Activated CD4-positive, alpha-beta T cell treated with anti-CD3 and anti-CD28 coated beads, Interleukin-2, amount 10 ng/mL, durations not matched to agents 24 days and 14 days (primary cell): ENCODE data around the gene KAT6B. TPM values are rescaled to one million over a fixed set of nuclear protein-coding genes. Genes with fewer than 3 reads are reported as not detected.

Source experiments
- DNase-seq: peaks from one replicate; pipeline ENCODE4 v3.0.0; 2022
- H3K27ac Mint-ChIP-seq: one replicate; pipeline ENCODE4 v1.8.0; 2022; ENCODE audit warnings: mild to moderate bottlenecking, mixed read lengths
- H3K27me3 Mint-ChIP-seq: one replicate; pipeline ENCODE4 v1.8.0; 2022; ENCODE audit warnings: mixed read lengths
- H3K36me3 Mint-ChIP-seq: one replicate; pipeline ENCODE4 v1.8.0; 2022; ENCODE audit warnings: low read depth, mild to moderate bottlenecking, mixed read lengths
- H3K4me1 Mint-ChIP-seq: one replicate; pipeline ENCODE4 v1.8.0; 2021; ENCODE audit warnings: mixed read lengths
- H3K4me3 Mint-ChIP-seq: one replicate; pipeline ENCODE4 v1.8.0; 2022; ENCODE audit warnings: mild to moderate bottlenecking, moderate library complexity, mixed read lengths
- H3K9me3 Mint-ChIP-seq: one replicate; pipeline ENCODE4 v1.8.0; 2021; ENCODE audit warnings: mixed read lengths
- intact Hi-C: fragments of 100-400 bp; cut with micrococcal nuclease; formaldehyde crosslinking; loops from one replicate; pipeline ENCODE4 v1.15.1; 2023
- total RNA-seq: library from RNA; stranded (reverse); gene quantifications from 2 replicates; pipeline ENCODE4 v1.2.3, GENCODE V29; 2022

The KAT6B gene
- total RNA-seq, 1 donor from 2014 or later = 21.7 TPM

DNA sequence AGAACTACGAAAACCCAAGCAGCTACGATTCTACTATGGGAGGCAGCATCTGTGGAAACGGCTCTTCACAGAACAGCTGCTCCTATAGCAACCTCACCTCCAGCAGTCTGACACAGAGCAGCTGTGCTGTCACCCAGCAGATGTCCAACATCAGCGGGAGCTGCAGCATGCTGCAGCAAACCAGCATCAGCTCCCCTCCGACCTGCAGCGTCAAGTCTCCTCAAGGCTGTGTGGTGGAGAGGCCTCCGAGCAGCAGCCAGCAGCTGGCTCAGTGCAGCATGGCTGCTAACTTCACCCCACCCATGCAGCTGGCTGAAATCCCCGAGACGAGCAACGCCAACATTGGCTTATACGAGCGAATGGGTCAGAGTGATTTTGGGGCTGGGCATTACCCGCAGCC lies 203.5 kb downstream of the KAT6B start:
- H3K9me3 Mint-ChIP-seq = peaks cover 9% of the 10 kb centered on the region
- no peak overlapping the region for H3K4me3 Mint-ChIP-seq
- intact Hi-C loops = no loop called here
- H3K4me1 Mint-ChIP-seq = peaks cover 18% of the 10 kb centered on the region
- H3K27me3 Mint-ChIP-seq = no peaks in the 10 kb centered on the region
- H3K36me3 Mint-ChIP-seq = peaks cover 35% of the 10 kb centered on the region
- no peak for DNase-seq
- no peak overlapping the region for H3K27ac Mint-ChIP-seq

DNA sequence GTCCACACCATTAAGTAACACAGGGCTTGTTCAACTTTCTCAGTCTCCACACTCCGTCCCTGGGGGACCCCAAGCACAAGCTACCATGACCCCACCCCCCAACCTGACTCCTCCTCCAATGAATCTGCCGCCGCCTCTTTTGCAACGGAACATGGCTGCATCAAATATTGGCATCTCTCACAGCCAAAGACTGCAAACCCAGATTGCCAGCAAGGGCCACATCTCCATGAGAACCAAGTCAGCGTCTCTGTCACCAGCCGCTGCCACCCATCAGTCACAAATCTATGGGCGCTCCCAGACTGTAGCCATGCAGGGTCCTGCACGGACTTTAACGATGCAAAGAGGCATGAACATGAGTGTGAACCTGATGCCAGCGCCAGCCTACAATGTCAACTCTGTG lies 204.0 kb downstream of the KAT6B start:
- DNase-seq = no peak
- Mint-ChIP-seq H3K36me3 (peaks cover 35% of the 10 kb centered on the region), H3K9me3 (peaks cover 14% of the 10 kb centered on the region), H3K27ac (no peak overlapping the region), H3K27me3 (no peaks in the 10 kb centered on the region), H3K4me1 (peaks cover 23% of the 10 kb centered on the region), H3K4me3 (no peak overlapping the region)
- intact Hi-C loops = no loop called here

DNA sequence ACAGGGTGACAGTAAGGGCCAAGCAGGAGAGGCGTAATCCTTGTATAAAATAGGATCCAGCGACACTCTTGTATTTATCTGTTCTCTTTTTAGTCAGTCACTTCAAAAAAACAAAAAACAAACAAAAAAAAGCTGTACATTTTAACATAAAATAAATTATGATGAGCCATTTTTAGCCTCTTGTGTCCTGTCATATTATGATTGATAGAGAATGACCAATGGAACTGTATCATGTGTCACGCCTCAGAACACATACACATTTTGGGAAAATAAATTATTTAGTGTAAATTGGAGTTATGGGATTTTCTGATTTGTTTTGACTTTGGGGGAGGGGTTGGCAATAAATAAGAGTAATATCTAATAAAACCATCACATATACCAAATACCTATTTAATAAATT lies 205.7 kb downstream of the KAT6B start:
- no peak overlapping the region for H3K27ac Mint-ChIP-seq
- H3K27me3 Mint-ChIP-seq = no peaks in the 10 kb centered on the region
- no peak for DNase-seq
- no peak overlapping the region for H3K4me3 Mint-ChIP-seq
- intact Hi-C loops = no loop called here
- H3K36me3 Mint-ChIP-seq = peaks cover 36% of the 10 kb centered on the region
- H3K4me1 Mint-ChIP-seq = peaks cover 38% of the 10 kb centered on the region
- peaks cover 16% of the 10 kb centered on the region for H3K9me3 Mint-ChIP-seq

DNA sequence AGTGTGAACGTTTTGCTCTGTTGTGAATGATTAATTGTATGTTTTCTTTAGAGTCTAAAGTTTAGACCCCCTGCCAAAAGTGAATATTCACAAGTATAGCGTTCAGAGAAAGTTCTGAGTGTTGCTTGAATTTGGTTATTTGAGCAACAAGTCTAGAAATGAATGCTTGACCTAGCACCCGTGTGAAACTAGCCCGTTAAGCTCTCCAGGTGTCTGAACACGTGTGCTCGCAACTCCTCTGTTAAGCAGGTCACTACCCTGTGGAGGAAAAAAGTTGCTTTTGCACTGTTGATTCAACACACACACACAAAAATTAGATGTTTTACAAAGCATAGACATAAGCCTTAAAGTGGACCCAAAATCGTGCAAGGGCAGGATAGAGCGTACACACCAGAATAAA lies 206.4 kb downstream of the KAT6B start:
- Mint-ChIP-seq H3K36me3 (peaks cover 36% of the 10 kb centered on the region), H3K27me3 (no peaks in the 10 kb centered on the region), H3K27ac (peak overlapping the region; percentile 21), H3K4me3 (no peak overlapping the region), H3K9me3 (peaks cover 16% of the 10 kb centered on the region), H3K4me1 (peaks cover 41% of the 10 kb centered on the region)
- intact Hi-C loops = no loop called here
- no peak for DNase-seq

DNA sequence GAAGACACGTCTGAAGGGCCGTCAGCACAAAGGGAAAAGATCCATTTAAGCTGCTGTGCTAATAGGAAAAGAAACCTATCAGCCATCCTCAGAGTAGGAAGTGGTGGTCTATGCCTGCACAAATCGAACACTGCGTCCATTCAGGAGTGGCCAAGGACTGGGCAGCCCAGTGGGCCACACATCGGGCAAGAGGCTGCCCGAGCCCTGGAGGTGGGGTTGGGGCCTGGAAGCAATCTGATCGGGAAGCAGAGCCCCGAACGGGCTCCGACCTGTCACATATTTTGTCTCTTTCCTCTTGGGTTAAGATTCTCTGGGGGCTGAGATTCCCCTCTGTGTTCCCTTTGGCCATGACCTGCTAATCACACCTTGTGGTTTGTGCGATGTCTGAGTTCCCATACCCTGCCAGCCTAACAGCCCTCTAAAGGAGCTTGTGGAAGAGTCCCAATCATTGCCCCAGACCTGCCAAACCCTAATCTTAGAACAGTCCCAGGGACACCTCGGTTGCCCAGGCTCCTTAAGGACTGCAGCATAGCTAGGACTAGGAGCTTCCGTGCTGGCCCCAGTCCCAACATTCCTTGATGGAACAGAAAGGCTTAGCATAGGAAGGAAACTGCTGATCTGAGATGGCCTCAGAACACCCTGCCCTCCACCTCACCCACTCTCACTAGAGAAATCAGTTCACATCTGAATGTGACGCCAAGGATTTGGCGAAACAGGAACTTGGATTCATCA lies 207.2 kb downstream of the KAT6B start:
- H3K27me3 Mint-ChIP-seq = no peaks in the 10 kb centered on the region
- intact Hi-C loops = loop anchor here (1.0 kb wide), 1 partner anchor 9 kb away; no protein-coding TSS in a partner anchor
- H3K27ac Mint-ChIP-seq = peak overlapping the region; percentile 90
- H3K36me3 Mint-ChIP-seq = peaks cover 31% of the 10 kb centered on the region
- H3K4me3 Mint-ChIP-seq = peak overlapping the region; percentile 15
- peaks cover 16% of the 10 kb centered on the region for H3K9me3 Mint-ChIP-seq
- peaks cover 41% of the 10 kb centered on the region for H3K4me1 Mint-ChIP-seq
- no peak for DNase-seq

DNA sequence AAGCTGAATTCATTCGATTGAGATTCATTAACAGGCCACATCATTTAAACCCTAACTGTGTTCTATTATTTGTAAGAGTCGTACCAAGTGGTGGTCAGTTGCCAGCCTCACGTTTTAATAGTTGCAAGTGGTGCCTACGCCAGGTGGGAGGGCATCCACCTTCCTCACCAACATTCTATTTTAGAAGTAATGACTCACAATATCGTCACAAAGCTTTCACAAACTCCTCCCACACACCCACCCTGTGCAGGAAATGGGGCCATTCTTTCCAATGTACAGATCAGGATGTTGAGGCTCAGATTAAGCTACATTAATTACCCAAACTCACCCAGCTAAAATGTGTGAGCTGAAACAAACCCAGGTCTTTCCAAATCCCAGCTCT lies 207.7 kb downstream of the KAT6B start:
- Mint-ChIP-seq H3K4me3 (peak overlapping the region; percentile 15), H3K4me1 (peaks cover 41% of the 10 kb centered on the region), H3K9me3 (peaks cover 16% of the 10 kb centered on the region), H3K27me3 (no peaks in the 10 kb centered on the region), H3K36me3 (peaks cover 27% of the 10 kb centered on the region), H3K27ac (peak overlapping the region; percentile 90)
- DNase-seq = peak; percentile 69
- intact Hi-C loops = loop anchor here (1.0 kb wide), 1 partner anchor 8 kb away; no protein-coding TSS in a partner anchor

DNA sequence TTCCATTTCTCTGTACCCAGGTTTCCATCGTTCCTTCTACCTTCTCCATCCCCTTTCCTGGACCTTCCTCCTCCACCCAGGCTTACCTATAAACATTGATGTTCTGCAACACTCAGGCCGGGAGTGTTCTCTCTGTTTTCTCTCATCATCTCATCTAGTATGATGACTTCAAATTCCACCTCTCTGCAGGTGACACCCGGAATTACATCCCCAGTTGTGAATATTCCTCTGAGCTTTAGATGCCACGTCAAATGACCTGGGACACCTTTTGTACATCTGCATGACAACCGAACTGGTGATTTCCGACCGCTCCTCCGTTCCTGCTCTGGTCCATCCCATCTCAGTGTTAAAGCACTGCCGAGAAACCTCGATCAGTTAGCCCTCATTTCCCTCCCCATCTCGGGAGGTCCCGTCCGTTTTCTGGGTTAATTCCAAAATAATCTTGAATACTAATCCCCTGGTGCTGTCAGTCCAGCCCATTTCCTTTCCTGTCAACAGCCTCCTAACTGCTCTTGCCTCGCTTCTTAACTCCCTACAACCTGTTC lies 208.4 kb downstream of the KAT6B start:
- H3K4me3 Mint-ChIP-seq = peak overlapping the region; percentile 15
- no peak for DNase-seq
- peaks cover 16% of the 10 kb centered on the region for H3K9me3 Mint-ChIP-seq
- intact Hi-C loops = loop anchor here (1.0 kb wide), 1 partner anchor 8 kb away; no protein-coding TSS in a partner anchor
- peak overlapping the region; percentile 90 for H3K27ac Mint-ChIP-seq
- peaks cover 41% of the 10 kb centered on the region for H3K4me1 Mint-ChIP-seq
- no peaks in the 10 kb centered on the region for H3K27me3 Mint-ChIP-seq
- peaks cover 20% of the 10 kb centered on the region for H3K36me3 Mint-ChIP-seq

DNA sequence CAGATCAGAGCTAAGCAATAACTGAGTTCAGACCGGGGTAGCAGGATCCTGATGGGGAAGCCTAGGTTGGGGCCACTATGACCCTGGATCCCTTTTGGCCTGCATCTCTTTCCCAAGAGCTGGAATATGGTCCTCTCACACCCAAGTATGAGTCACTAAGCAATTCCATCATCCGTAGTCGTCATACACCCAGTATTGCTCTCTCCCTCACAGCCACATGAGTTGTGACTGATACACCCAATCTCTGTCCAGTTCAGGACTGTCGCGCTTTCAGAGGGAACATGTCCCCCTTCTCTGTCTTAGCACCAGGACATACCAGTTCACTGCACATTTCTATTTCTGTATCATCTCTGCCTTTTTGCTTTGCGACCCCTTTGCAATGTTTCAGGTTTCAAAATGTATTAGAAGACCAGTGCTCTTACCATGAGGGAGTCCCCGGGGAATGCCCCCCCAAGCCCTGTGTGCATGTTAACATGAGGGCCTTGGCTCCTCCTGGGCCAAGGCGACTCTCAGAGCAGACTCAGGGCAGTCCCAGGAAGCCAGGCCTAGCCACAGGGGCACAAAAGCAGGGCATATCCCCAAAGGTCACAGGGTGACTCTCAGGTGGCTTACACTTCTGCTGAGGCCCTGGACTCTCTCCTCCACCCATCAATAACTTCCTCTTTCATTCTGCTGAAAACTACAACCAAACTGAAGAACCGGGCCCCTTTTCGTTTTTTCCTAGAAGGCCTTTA lies 209.7 kb downstream of the KAT6B start:
- Mint-ChIP-seq H3K27me3 (no peaks in the 10 kb centered on the region), H3K36me3 (peaks cover 11% of the 10 kb centered on the region), H3K27ac (peak overlapping the region; percentile 86), H3K9me3 (peaks cover 16% of the 10 kb centered on the region), H3K4me1 (peaks cover 42% of the 10 kb centered on the region), H3K4me3 (peak overlapping the region; percentile 41)
- no peak for DNase-seq
- intact Hi-C loops = no loop called here

DNA sequence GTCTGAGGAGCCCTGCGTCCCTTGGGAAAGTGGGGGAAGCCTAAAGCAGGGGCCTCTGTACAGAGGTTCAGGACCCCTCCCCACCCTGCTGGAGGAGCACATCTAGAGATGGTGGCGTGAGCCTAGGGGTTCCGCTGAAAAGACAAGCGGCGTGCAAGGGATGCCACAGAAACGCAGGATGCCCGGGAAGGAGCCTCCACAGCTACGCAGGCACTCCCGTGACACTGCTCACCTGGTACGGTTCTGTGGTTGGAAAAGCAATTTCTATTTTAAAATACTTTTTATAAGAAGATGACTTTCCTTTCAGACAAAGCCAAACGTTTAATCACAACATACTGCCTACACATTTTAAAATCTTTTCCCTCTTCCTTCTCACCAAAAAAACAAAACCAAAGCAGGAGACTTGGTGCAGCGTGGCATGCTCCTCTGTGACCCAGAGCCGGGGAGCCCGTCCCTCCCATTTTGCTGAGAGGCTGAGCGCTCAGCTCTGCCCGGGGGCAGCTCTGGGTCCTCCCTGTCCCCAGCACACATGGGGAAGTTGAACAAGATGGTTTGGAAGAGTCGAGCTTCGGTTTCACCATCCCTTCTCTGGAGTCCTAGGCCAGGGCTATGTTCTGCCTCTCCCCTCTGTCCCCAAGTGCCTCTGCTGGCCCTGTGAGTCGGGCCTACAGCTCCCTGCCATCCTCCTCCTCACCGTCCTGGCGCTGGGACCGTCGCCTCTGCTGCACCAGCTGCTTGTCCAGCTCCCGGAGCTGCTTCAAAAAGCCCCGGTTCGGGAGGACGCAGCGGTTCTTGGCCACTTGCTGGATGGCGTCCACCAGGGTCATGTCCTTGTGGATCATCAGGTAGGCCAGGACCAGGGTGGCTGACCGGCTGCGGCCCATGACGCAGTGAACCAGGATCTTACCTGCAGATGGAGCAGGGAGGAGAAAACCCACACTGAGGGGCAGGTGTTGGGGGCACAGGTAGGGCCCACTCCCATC lies 211.1 kb downstream of the KAT6B start:
- Mint-ChIP-seq H3K27me3 (no peaks in the 10 kb centered on the region), H3K9me3 (peaks cover 16% of the 10 kb centered on the region), H3K4me3 (no peak overlapping the region), H3K27ac (peak overlapping the region; percentile 86), H3K36me3 (peaks cover 7% of the 10 kb centered on the region), H3K4me1 (peaks cover 52% of the 10 kb centered on the region)
- DNase-seq = no peak
- intact Hi-C loops = no loop called here

DNA sequence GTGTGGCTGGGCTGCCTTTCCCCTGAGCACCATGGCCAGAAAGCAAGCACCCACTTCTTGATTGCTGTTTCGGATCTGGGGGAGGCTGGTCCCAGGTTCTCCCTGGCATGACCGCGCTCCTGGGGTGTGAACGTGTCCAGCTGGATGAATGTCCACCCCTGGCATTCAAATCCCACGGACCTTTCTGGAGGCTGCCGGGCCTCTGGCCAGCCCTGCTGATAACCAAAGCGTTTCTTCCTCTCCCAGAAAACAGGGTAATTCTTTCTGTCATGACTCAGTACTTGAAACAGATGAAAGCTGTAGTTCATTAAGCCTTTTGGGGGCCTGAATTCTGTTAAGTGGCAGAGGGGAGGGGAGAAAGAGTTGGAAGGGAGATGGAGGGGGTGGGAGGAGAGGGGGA lies 211.9 kb downstream of the KAT6B start:
- Mint-ChIP-seq H3K4me3 (no peak overlapping the region), H3K36me3 (peaks cover 7% of the 10 kb centered on the region), H3K27me3 (no peaks in the 10 kb centered on the region), H3K9me3 (peaks cover 16% of the 10 kb centered on the region), H3K27ac (peak overlapping the region; percentile 81), H3K4me1 (peaks cover 54% of the 10 kb centered on the region)
- intact Hi-C loops = no loop called here
- DNase-seq = no peak

DNA sequence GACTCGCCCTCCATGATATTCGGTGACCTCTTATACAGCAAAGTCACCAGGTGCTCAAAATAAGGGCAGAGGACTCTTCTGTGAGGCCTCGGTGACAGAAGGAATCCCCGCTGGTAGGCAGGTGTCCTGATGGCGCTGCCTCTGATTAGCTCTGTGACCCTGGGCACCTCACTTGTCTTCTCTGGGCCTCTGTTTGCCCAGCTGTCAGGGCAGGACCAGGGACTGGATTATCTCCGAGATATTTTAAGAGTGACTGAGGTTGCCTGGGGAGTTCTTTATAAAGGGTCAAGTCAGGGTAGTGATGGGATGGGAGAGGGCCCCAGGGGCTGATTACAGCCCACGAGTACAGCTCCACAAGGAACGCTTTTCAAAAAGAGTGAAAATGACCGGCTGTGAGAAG lies 214.2 kb downstream of the KAT6B start:
- no peak for DNase-seq
- H3K27me3 Mint-ChIP-seq = no peaks in the 10 kb centered on the region
- no peaks in the 10 kb centered on the region for H3K9me3 Mint-ChIP-seq
- H3K4me1 Mint-ChIP-seq = peaks cover 45% of the 10 kb centered on the region
- H3K27ac Mint-ChIP-seq = peak overlapping the region; percentile 86
- intact Hi-C loops = loop anchor here (5.0 to 10.0 kb wide), 3 partner anchors 72 to 866 kb away; partner anchors contain the start of gene SAMD8
- peaks cover 3% of the 10 kb centered on the region for H3K36me3 Mint-ChIP-seq
- H3K4me3 Mint-ChIP-seq = no peak overlapping the region

DNA sequence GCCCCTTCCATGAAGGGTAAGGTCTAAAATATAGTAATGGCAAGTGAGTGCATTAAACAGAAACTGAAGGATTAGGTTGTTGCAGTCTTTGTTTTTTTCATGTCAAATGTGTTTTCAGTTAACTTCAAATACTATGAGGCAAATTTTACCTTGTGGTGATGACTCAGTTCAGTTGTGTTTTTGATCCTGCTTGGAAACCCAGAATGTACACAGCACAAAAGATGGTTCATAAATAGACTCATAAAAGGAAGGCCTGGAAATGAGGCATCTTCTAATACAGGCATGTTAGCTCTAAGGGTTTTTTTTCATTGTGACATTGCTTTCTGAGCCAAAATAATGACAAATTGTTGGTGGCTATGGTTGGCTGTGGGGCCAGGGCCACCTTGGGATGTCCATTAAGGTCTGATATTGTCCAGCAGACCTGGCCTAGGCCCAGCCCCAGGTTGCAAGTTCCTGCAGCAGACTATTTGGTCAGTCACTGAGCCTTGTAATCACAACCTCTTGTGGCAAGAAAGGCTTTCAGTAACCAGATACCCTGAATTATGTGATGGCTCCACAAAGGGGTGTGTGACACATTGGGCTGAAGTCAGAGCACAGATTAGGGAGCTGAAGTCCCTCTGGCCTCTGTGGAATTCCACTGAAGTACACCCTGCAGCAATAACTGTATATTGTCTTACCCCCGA lies 216.0 kb downstream of the KAT6B start:
- Mint-ChIP-seq H3K4me3 (peak overlapping the region; percentile 32), H3K27me3 (no peaks in the 10 kb centered on the region), H3K27ac (peak overlapping the region; percentile 86), H3K36me3 (no peaks in the 10 kb centered on the region), H3K4me1 (peaks cover 33% of the 10 kb centered on the region), H3K9me3 (no peaks in the 10 kb centered on the region)
- peak; percentile 66 for DNase-seq
- intact Hi-C loops = loop anchor here (1.0 to 10.0 kb wide), 6 partner anchors 8 to 868 kb away; partner anchors contain the start of genes COMTD1, KAT6B and SAMD8
